Measurements from ENCODE around the gene NPHS1. TPM values are rescaled to one million over a fixed set of nuclear protein-coding genes. Genes with fewer than 3 reads are reported as not detected.

NPHS1 gene
- total RNA-seq, 1 experiment from 2014 or later: not detected

DNA sequence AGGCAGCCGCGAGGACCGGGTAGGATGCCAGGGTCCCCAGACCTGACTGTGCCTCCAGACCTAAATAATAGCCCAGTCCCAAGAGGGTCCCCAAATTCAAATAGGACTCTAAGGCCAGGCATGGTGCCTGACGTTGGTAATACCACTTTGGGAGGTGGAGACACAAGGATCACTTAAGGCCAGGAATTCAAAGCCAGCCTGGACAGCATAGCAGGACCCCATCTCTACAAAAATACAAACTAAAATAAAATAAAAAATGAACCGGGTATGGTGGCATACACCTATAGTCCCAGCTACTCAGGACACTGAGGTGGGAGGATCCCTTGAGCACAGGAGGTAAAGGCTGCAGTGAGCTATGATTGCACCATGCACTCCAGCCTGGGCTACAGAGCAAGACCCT, 10.7 kb upstream of the NPHS1 start:
- Histone ChIP-seq H3K9me3 (no peaks in the 10 kb centered on the region), H3K27me3 (replicated peaks; ENCODE audit: control insufficient read depth, insufficient read depth, low read length) (no peaks in the 10 kb centered on the region; the same call in 1 of the 2 replicates), H3K36me3 (ENCODE audit: control insufficient read depth, insufficient read depth, low read length) (no peaks in the 10 kb centered on the region), H3K4me3 (ENCODE audit: low read depth, low read length) (no peak overlapping the region), H3K4me1 (peaks cover 12% of the 10 kb centered on the region)
- POLR2A ChIA-PET: no interaction called here
- H3K27me3 Mint-ChIP-seq (ENCODE audit: insufficient read depth, unreplicated experiment): peaks cover 21% of the 10 kb centered on the region
- CTCF ChIA-PET: no interaction called here
- H3K4me1 Mint-ChIP-seq (ENCODE audit: low read depth, unreplicated experiment): peaks cover 9% of the 10 kb centered on the region
- peaks cover 7% of the 10 kb centered on the region for H3K36me3 Mint-ChIP-seq (ENCODE audit: insufficient read depth, unreplicated experiment)
- TF ChIP-seq, protein P1, sequence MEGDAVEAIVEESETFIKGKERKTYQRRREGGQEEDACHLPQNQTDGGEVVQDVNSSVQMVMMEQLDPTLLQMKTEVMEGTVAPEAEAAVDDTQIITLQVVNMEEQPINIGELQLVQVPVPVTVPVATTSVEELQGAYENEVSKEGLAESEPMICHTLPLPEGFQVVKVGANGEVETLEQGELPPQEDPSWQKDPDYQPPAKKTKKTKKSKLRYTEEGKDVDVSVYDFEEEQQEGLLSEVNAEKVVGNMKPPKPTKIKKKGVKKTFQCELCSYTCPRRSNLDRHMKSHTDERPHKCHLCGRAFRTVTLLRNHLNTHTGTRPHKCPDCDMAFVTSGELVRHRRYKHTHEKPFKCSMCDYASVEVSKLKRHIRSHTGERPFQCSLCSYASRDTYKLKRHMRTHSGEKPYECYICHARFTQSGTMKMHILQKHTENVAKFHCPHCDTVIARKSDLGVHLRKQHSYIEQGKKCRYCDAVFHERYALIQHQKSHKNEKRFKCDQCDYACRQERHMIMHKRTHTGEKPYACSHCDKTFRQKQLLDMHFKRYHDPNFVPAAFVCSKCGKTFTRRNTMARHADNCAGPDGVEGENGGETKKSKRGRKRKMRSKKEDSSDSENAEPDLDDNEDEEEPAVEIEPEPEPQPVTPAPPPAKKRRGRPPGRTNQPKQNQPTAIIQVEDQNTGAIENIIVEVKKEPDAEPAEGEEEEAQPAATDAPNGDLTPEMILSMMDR (IDR thresholded peaks at IDR 0.05; ENCODE audit: insufficient read depth in 1 of 2, low read depth in 1 of 2, low read length in 1 of 2, severe bottlenecking in 1 of 2, unreplicated experiment in 1 of 2): no peak
- no peak overlapping the region for H3K27ac Mint-ChIP-seq (ENCODE audit: unreplicated experiment)
- H3K9me3 Mint-ChIP-seq (ENCODE audit: unreplicated experiment): no peaks in the 10 kb centered on the region
- no peak for DNase-seq
- intact Hi-C loops (cut with micrococcal nuclease; ENCODE audit: unreplicated experiment): no loop called here
- BruUV-seq (replicated peaks): no TSS peak
- H3K4me3 Mint-ChIP-seq (ENCODE audit: unreplicated experiment): no peak overlapping the region

DNA sequence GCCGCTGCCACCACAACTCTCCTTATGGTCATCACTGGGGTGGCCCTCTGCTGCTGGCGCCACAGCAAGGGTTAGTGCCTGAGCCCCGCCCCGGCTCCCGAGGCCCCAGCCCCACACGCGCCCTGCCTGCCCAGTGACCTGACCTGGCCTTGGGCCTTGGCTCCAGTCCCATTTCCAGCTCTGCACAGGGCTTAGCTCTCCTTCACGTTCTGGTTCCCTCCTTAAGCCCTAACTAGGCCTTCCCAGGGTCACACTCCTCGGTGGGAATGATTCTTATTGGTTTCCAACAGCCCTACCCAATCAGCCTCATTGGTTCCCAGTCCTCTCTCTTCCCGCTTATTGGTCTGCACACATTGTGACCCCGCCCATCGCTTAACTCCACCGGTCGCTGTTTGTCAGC, 10.2 kb upstream of the NPHS1 start:
- Histone ChIP-seq H3K27me3 (replicated peaks; ENCODE audit: control insufficient read depth, insufficient read depth, low read length) (no peaks in the 10 kb centered on the region), H3K36me3 (ENCODE audit: control insufficient read depth, insufficient read depth, low read length) (no peaks in the 10 kb centered on the region), H3K9me3 (no peaks in the 10 kb centered on the region), H3K4me1 (peaks cover 10% of the 10 kb centered on the region), H3K4me3 (ENCODE audit: low read depth, low read length) (no peak overlapping the region)
- Mint-ChIP-seq H3K27me3 (ENCODE audit: insufficient read depth, unreplicated experiment) (peaks cover 20% of the 10 kb centered on the region), H3K4me1 (ENCODE audit: low read depth, unreplicated experiment) (peaks cover 9% of the 10 kb centered on the region), H3K9me3 (ENCODE audit: unreplicated experiment) (no peaks in the 10 kb centered on the region), H3K4me3 (ENCODE audit: unreplicated experiment) (no peak overlapping the region), H3K27ac (ENCODE audit: unreplicated experiment) (no peak overlapping the region), H3K36me3 (ENCODE audit: insufficient read depth, unreplicated experiment) (peaks cover 7% of the 10 kb centered on the region)
- TF ChIP-seq, protein P1 (IDR thresholded peaks at IDR 0.05; ENCODE audit: insufficient read depth in 1 of 2, low read depth in 1 of 2, low read length in 1 of 2, severe bottlenecking in 1 of 2, unreplicated experiment in 1 of 2): no peak
- POLR2A ChIA-PET: no interaction called here
- intact Hi-C loops (cut with micrococcal nuclease; ENCODE audit: unreplicated experiment): no loop called here
- no TSS peak for BruUV-seq (replicated peaks)
- no peak for DNase-seq
- CTCF ChIA-PET: no interaction called here

DNA sequence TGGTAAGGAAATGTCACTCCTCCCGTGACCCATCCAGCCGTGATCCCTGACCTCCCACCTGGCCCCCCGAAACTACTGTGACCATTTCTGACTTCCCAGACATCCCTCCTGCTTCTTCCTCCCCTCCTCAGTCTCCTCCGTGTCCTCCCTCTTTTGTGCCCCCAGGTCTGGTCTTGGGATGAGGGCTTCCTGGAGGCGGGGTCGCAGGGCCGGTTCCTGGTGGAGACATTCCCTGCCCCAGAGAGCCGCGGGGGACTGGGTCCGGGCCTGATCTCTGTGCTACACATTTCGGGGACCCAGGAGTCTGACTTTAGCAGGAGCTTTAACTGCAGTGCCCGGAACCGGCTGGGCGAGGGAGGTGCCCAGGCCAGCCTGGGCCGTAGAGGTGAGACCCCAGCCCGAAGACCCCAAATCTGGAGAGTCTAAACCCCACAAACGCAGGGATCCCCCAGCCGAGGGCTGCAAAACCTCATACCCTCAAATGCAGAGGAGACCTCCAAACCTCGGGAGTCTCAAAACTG, 9.4 kb upstream of the NPHS1 start:
- TF ChIP-seq, protein P1 (IDR thresholded peaks at IDR 0.05; ENCODE audit: insufficient read depth in 1 of 2, low read depth in 1 of 2, low read length in 1 of 2, severe bottlenecking in 1 of 2, unreplicated experiment in 1 of 2): no peak
- Mint-ChIP-seq H3K4me3 (ENCODE audit: unreplicated experiment) (peak overlapping the region; percentile 65), H3K9me3 (ENCODE audit: unreplicated experiment) (no peaks in the 10 kb centered on the region), H3K4me1 (ENCODE audit: low read depth, unreplicated experiment) (peaks cover 9% of the 10 kb centered on the region), H3K27ac (ENCODE audit: unreplicated experiment) (no peak overlapping the region), H3K27me3 (ENCODE audit: insufficient read depth, unreplicated experiment) (peaks cover 19% of the 10 kb centered on the region), H3K36me3 (ENCODE audit: insufficient read depth, unreplicated experiment) (peaks cover 7% of the 10 kb centered on the region)
- peaks cover 10% of the 10 kb centered on the region for H3K4me1 ChIP-seq
- no TSS peak for BruUV-seq (replicated peaks)
- H3K27me3 ChIP-seq (replicated peaks; ENCODE audit: control insufficient read depth, insufficient read depth, low read length): no peaks in the 10 kb centered on the region; the same call in 1 of the 2 replicates
- no peaks in the 10 kb centered on the region for H3K36me3 ChIP-seq (ENCODE audit: control insufficient read depth, insufficient read depth, low read length)
- intact Hi-C loops (cut with micrococcal nuclease; ENCODE audit: unreplicated experiment): no loop called here
- ChIA-PET CTCF (no interaction called here), POLR2A (no interaction called here)
- no peaks in the 10 kb centered on the region for H3K9me3 ChIP-seq
- DNase-seq: no peak
- no peak overlapping the region for H3K4me3 ChIP-seq (ENCODE audit: low read depth, low read length)

Measured in Caco-2 (cell line).